Femur (tissue), 1 donor: ENCODE results near the gene ZBTB20.

Source experiments
- DNase-seq: peaks from one replicate; pipeline ENCODE4 v3.0.0-alpha.2; 2017

ZBTB20 gene

GRCh38 chr3:114504941-114505628 lies 642.0 kb downstream of the ZBTB20 start:
- no peak for DNase-seq

- DNase-seq: no peak
Observed at GRCh38 chr3:114502204-114502603, 644.9 kb downstream of the ZBTB20 start.

DNA sequence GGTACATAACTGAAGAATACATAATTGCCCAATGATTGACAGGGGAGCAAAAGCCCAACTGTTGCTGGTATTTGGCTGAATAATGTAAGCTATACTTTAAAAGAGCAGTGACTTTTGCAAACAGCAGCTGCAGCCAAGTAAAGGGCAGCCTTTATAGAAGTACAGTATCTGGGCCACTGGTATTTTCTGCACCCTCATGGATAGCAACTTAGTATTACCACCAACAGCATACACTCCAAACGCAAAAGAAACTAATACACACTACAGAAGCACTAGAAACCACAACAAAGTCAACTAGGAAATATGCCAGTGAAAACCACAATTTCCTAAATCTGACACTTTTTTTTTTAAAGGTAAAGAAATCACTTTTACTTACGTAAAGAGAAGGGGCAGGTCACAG lies 647.1 kb downstream of the ZBTB20 start:
- no peak for DNase-seq

DNA sequence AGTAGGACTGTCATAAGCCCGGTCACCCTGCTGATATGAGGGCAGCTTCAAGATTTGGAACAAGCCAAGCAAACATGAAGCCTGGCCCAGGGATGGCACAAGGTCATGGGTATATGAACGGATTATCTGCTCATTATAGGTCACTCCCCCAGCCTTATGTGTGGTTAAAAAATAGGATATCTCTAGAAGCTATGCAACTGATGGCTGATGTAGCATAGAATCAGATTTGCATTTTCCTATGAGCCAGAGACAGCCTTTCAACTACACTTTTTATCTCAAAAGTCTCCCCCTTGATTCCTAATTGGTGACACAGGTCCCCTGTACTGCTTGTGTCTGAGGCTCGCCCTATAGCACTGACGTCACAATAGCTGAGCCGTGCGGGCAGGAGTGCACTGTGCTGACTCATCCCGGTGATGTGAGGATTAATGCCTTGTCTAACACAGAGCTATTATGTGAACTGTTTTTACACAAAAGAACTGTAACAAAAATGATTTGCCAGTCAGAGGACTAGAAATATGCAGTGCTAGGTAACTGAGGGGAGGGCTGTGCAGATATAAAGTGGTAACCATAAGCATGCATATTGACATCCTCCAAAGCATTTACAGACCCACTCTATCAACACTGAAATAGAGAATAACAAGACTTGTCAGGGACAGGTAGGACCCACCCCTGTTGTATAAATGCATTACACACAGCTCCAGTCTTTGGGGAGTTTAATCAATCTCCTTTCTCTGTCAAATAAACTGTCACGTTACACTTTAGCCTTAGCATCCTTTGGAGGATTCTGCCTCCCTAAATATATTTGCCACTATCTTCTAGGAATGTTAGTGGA lies 648.3 kb downstream of the ZBTB20 start:
- no peak for DNase-seq

DNA sequence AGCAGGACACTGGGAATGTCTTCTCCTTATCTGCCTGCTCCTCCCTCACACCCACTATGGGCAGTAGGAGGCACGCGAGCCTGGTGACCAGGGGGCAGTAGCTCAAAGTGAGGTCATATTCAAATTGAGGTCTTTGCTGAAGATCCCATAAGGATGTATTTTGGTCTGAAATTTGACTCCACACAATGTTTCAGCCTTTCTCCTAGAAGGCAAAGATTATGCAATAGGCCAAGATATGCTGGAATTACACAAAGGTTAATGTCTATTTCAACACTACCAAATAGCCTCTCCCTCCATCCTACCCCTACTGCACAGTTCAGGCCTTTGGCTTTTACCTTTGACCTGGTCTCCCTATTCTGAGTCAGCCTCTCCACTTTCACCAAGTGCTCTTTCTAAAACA lies 650.2 kb downstream of the ZBTB20 start:
- DNase-seq: no peak

GRCh38 chr3:114496466-114496865 lies 650.6 kb downstream of the ZBTB20 start:
- DNase-seq: no peak

DNA sequence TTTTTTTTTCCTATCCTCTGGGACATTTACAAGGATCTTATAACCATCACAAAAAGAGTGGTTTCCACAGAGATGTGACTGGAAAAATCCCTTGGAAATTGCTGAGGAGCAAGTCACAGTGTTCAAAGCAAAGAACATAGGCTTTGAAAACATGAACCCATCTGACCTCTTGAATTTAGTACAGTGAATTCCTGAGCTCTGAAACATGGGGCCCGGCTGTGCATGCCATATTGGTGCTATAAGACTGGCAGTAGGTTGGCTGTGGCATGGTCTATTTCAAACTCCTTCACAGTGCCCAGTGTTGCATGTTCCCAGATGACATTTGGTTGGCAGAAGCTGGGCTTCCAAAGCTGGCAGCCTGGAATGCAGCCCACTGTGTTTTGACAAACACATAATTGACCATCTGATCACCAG lies 651.1 kb downstream of the ZBTB20 start:
- peak; percentile 19 for DNase-seq

DNA sequence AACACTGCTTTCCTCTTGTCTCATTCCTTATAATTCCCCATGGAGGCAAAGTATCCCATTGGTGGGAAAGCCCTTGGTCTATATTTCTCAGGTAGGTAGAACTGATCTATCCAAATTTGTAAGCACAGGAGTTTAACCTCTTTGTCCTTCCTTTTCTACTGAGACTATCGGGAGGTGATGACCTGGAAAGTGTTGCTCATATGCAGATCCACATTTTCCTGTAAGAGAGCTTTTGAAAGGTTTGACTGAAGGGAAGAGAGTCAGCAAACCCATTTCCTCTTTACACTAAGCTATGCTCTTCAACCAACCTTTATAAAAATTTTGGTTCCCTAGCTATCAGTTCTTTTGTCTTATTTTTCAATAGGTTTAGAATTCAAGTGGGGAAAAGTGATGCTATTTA lies 652.6 kb downstream of the ZBTB20 start:
- DNase-seq: no peak

- DNase-seq: no peak
Observed at GRCh38 chr3:114490829-114491228, 656.3 kb downstream of the ZBTB20 start.

GRCh38 chr3:114487502-114487901 lies 659.6 kb downstream of the ZBTB20 start:
- DNase-seq: no peak

GRCh38 chr3:114484919-114485318 lies 662.2 kb downstream of the ZBTB20 start:
- peak; percentile 34 for DNase-seq

GRCh38 chr3:114481113-114481512 lies 666.0 kb downstream of the ZBTB20 start:
- DNase-seq: no peak

DNA sequence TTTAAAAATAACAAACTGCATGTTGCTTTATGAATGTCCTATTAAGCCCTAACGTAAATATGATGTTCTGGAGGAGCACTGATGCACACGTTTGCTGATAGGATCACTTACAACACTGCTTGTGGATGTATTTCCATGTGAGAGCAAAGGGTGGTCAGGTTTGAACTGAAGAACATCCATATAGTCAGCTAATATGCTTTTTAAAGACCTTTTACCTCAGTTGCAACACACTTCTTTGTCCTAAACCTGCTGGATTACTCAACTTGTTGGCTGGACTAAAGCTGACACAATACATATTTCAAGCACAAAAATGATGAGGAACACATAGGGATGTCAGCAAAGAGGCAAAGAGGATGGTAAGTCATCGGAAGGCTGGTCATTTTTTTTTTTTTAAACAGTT lies 666.6 kb downstream of the ZBTB20 start:
- no peak for DNase-seq

DNA sequence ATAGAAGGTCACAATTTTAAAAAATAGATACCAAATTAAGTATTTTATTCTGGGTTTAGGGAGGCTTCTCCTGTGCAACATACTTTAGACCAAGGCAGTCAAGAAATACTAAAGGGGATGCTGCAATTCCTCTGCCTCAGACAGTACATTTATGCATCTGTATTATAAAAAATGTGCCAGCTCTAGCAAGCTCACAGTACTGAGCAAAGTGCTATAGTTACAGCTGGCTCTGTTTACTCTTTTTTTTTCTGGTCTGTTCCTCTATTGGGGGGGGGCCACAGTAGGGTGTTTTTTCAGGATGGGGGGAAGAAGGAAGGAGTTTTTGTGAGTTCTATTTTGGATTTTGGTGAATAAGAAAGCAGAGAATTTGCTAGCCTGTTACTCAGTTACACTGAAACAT lies 668.3 kb downstream of the ZBTB20 start:
- no peak for DNase-seq

- no peak for DNase-seq
Observed at GRCh38 chr3:114476511-114476910, 670.6 kb downstream of the ZBTB20 start.

GRCh38 chr3:114471478-114471877 lies 675.6 kb downstream of the ZBTB20 start:
- DNase-seq: no peak

GRCh38 chr3:114469070-114469469 lies 678.0 kb downstream of the ZBTB20 start:
- no peak for DNase-seq

DNA sequence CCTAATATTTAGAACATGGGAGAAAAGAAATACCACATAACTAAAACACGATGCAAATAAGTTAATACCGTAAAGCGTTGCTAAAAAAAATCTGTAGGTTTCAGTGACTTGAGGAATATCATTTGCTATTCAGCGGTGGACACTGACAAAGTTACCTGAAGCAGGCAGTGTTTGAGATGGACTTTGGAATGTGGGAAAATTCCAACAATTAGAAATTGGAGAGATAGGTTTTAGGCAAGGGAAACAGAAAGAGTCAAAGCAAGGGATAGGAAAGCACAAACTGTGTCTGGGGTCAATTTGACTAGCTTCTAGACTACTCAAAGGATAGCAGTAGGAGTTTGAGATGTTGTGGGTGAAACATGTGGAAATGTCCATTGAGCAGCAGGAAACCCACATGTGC lies 680.3 kb downstream of the ZBTB20 start:
- DNase-seq: no peak

GRCh38 chr3:114466251-114466650 lies 680.8 kb downstream of the ZBTB20 start:
- DNase-seq: no peak

GRCh38 chr3:114464548-114464947 lies 682.5 kb downstream of the ZBTB20 start:
- DNase-seq: no peak

GRCh38 chr3:114462750-114463149 lies 684.3 kb downstream of the ZBTB20 start:
- no peak for DNase-seq

DNA sequence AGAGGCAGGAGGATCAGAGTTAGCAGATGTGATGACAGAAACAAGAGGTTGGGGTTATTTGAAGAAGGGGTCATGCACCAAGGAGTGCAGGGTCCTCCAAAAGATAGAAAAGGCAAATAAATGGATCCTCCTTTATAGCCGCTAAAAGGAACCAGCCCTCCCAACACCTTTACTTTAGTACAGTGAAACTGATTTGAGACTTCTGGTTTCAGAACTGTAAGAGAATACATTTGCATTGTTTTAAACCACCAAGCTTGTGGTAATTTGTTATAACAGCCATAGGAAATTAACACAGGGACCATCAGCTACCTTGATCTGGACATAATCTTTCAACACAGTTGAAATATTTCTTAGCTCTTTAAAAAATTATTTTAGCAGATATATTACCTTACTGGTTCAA lies 686.6 kb downstream of the ZBTB20 start:
- no peak for DNase-seq

DNA sequence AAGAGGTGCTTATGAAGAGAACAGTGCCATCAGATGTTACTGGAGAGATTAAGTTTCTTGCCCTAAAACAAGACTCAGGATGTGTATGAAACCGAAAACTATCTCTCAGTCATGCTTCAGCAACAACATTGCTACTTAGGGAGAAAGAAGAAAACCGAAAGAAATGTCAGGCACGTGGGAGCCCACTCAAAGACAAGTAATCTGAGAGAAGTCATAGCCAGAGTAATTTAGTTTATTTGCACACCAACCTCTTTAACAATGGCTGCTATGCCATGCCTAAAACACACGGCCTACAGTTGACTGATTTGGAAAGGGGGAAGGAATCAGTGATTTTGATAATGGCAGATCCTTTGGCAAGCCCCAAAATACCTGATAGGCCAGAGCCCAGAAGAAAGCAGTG lies 690.3 kb downstream of the ZBTB20 start:
- DNase-seq: no peak

DNA sequence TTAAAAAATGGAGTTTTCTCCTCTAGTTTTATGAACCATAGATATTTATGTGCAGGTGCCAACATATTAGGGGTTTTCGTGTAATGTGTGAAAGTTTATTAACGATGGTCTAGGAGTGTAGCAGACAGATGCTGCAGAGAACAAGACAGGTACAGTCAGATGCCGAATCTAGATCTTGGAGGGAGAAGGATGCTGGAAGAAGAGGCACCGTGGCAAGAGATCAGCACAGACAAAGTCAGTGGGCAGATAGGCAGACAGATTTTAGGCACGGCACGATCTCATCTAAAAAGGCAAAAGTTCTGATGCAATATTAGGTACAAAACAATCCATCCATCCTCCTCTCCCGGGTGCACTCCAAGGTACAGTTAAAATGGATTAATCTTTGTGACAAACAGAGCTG lies 691.7 kb downstream of the ZBTB20 start:
- DNase-seq: no peak
